NCI-H1092 treated with DMSO at 0.1 percent for 48 hours (cell line): ENCODE results near the gene OR2T8.

ENCODE experiments used
- DNase-seq: peaks from one replicate; lab custom pipeline; 2025; lab: John Stamatoyannopoulos, UW

Gene OR2T8

DNA sequence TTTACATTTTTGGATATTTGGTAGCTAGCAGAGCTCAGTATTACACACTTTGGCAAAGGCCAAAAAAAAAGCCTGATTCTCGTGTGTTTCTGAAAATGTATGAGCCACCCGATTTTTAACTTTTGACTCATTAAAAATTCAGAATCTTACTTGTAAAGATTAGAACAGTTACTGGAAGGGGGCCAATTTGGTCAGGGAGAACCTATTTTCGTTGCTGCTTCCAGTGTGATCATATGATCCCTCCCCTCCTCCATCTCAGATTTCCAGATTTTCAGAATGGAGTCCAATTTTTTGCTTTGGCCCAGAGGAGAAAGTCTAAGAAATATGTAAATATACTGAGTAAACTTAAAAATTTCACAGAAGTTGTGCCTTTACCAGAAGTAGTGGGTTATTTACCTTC is 41.7 kb downstream of the OR2T8 start:
- DNase-seq: no peak

DNA sequence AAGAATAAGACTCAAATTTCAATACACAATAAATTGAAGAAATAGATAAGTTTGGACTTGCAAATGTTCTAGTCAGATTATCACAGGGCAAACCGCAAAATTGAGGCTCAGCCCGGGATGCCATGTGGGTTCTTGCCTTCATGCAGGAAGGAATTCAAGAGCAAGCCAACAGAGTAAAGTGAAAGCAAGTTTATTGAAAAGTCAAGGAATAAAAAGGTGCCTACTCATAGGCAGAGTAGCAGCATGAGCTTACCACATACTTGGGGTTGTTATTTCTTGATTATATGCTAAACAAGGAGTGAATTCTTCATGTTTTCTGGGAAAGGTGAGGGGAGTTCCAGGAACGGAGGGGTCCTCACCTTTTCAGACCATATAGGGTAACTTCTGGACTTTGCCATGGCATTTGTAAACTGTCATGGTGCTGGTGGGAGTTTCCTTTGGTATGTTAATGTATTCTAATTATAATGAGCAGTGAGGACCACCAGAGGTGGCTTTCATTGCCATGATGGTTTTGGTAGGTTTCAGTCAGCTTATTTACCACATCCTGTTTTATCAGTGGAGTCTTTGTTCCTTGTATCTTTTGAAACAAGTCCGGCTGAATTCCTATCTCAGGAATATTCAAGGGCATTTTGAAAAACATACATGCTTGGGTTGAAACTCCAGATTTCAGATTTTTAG is 43.0 kb downstream of the OR2T8 start:
- DNase-seq: no peak

DNA sequence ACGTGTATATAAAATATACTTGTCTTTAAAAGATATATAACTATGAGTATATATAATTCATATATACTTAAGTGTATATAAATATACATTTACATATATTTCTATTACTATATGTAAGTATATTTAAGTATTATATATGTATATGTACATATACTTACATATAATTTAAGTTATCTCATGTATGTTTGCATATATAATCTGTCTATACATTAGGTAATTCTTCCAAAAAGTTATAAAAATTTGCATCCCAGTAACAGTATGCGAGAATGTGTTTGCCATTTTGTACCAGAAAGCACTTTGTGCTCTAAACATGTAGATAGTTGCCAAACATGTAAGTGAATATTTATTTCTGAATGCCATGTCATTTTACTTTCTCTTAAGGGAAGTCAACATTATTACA is 44.9 kb downstream of the OR2T8 start, which contains the start of gene OR2AK2:
Gene OR2AK2 (plus strand): TSS at position 301 of the 400 bp plus-strand sequence. CDS start 144 bp downstream, outside the sequence.
- DNase-seq: no peak

DNA sequence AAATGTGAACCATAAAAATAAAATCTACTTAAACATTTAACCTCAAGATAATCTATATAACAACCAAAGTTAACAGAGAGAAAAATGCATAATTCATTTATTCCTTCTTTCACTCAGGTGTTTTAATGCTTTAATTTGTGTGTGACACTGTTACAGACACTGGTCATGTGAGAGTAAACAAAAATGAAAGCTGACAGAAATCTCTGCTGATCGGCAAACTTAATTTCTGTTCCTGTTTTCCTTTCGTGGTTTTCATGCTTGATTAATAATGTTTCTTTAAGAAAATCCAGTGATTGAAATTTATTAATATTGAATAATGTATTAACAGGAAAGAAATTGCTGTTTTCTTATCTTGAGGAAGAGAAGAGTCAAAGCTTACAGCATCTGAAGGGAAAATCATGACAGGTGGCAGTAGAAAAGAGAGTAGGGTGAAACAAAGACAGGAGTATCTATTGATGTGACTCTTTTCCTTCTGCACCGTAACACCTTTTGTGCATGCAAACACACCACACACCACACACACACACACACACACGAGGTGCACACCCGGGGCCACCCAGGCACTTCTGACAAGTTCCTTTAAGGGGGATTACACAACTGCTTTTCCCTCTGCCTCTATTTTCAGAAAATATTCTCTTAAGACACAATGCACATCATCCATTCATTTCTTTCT is 46.6 kb downstream of the OR2T8 start:
- no peak for DNase-seq
